K562 (cell line): ENCODE data around the gene ATP6V0E1. TPM values are rescaled to one million over a fixed set of nuclear protein-coding genes. Genes with fewer than 3 reads are reported as not detected.

ENCODE experiments used
- ATF1 ChIP-seq, 2 experiments: fragments of 450-650 bp in 1 of 2; IDR thresholded peaks; 2 replicates each; pipeline ENCODE4 v1.6.1; 2016; ENCODE audit warnings: missing compliant biosample characterization in 1 of 2, missing genetic modification characterization in 1 of 2
- C11orf30 ChIP-seq: fragments of 450-650 bp; IDR thresholded peaks from 2 replicates; pipeline ENCODE4 v1.6.1; 2016; ENCODE audit warnings: low read depth, mild to moderate bottlenecking
- CEBPB ChIP-seq: fragments of 450-650 bp; IDR thresholded peaks from 2 replicates; pipeline ENCODE4 v1.6.1; 2016; ENCODE audit warnings: missing genetic modification characterization, missing compliant biosample characterization
- CXXC5 ChIP-seq: fragments of 250-450 bp; sonication (Bioruptor Pico); IDR thresholded peaks from 2 replicates; pipeline ENCODE4 v1.8.0; 2022; ENCODE audit warnings: inconsistent platforms, mild to moderate bottlenecking, moderate library complexity
- E2F6 ChIP-seq, 2 experiments: IDR thresholded peaks; 2 replicates each; pipeline ENCODE4 v1.6.1; 2011; ENCODE audit warnings: borderline replicate concordance in 1 of 2, control low read depth in 1 of 2, low read depth in 1 of 2, low read length in 1 of 2, mild to moderate bottlenecking in 1 of 2, mixed read lengths in 1 of 2, moderate library complexity in 1 of 2; ENCODE audit not compliant: insufficient read depth in 1 of 2, insufficient read length in 1 of 2, poor library complexity in 1 of 2, severe bottlenecking in 1 of 2; ENCODE audit errors: extremely low read depth in 1 of 2
- HOMEZ ChIP-seq: fragments of 250-450 bp; sonication (Bioruptor Pico); IDR thresholded peaks from 2 replicates; pipeline ENCODE4 v1.4.0; 2020; ENCODE audit warnings: mild to moderate bottlenecking, moderate library complexity
- MBD2 ChIP-seq: sonication (generic); IDR thresholded peaks from 2 replicates; pipeline ENCODE4 v1.6.1; 2016; ENCODE audit warnings: low read depth, borderline replicate concordance
- MLLT1 ChIP-seq, 2 experiments: fragments of 450-650 bp; IDR thresholded peaks; 2 replicates each; pipeline ENCODE4 v1.6.1; 2016
- POU5F1 ChIP-seq: fragments of 150-350 bp; IDR thresholded peaks from 2 replicates; pipeline ENCODE4 v1.6.1; 2014; ENCODE audit warnings: borderline replicate concordance, low read length, low read depth, mild to moderate bottlenecking; ENCODE audit not compliant: partially characterized antibody
- SLC30A9 ChIP-seq: fragments of 250-450 bp; sonication (Bioruptor Pico); IDR thresholded peaks from 2 replicates; pipeline ENCODE4 v1.8.0; 2022; ENCODE audit warnings: mild to moderate bottlenecking, moderate library complexity
- SNAPC5 ChIP-seq: fragments of 250-450 bp; sonication (Bioruptor Pico); IDR thresholded peaks from 2 replicates; pipeline ENCODE4 v1.8.0; 2021; ENCODE audit warnings: moderate library complexity, mild to moderate bottlenecking, inconsistent platforms
- SREBF1 ChIP-seq: fragments of 150-350 bp; IDR thresholded peaks from 2 replicates; pipeline ENCODE4 v1.6.1; 2014; ENCODE audit warnings: antibody characterized with exemption, low read depth, low read length, borderline replicate concordance
- SRSF3 ChIP-seq: fragments of 200-400 bp; formaldehyde crosslinking; IDR thresholded peaks from 2 replicates; pipeline ENCODE4 v1.6.1; 2016; ENCODE audit warnings: mild to moderate bottlenecking, low read length, moderate library complexity; ENCODE audit not compliant: insufficient read depth
- TSC22D4 ChIP-seq: fragments of 450-650 bp; IDR thresholded peaks from 2 replicates; pipeline ENCODE4 v1.6.1; 2016; ENCODE audit warnings: missing genetic modification characterization, missing biosample characterization, control low read depth
- UBTF ChIP-seq, 2 experiments: IDR thresholded peaks; 2 replicates each; pipeline ENCODE4 v1.6.1; 2012; ENCODE audit warnings: improper control_type of control experiment in 2 of 2, low read depth in 2 of 2, low read length in 2 of 2, borderline replicate concordance in 1 of 2
- ZNF395 ChIP-seq: fragments of 200-800 bp; sonication (Bioruptor generic); IDR thresholded peaks from 2 replicates; pipeline ENCODE4 v1.6.1; 2017; ENCODE audit warnings: missing genetic modification characterization, missing compliant biosample characterization
- ZNF644 ChIP-seq: fragments of 200-800 bp; sonication (Bioruptor generic); IDR thresholded peaks from 2 replicates; pipeline ENCODE4 v1.6.1; 2016; ENCODE audit warnings: low read depth, missing genetic modification characterization, missing compliant biosample characterization
- ZNF696 ChIP-seq: fragments of 250-450 bp; sonication (Bioruptor Pico); conservative IDR thresholded peaks from 2 replicates; pipeline ENCODE4 v1.4.0; 2020; ENCODE audit warnings: mild to moderate bottlenecking, moderate library complexity
- polyA plus RNA-seq, 8 experiments: library from polyadenylated mRNA; depleted of rRNA in 4 of 8; stranded (reverse) in 5 of 8; unstranded in 3 of 8; fragments of >200 nt; fragmentation: Nextera tagmentation in 2 of 8; fragmentation: Illumina TruSeq in 1 of 8; extraction: Ambion mirVana in 2 of 8; extraction: Trizol in 1 of 8; gene quantifications; 2 replicates each; pipeline versions ENCODE4 v1.2.1 to v1.2.3, GENCODE V29; 2011 to 2014; ENCODE audit warnings: inconsistent platforms in 1 of 8, missing spikeins in 1 of 8
- total RNA-seq, 7 experiments: library from RNA; depleted of rRNA in 6 of 7; stranded (reverse); fragments of >200 nt in 6 of 7; fragmentation: Illumina TruSeq in 2 of 7; extraction: Trizol in 2 of 7; gene quantifications; 2 replicates each; pipeline versions ENCODE4 v1.2.1 to v1.2.3, GENCODE V29; 2011 to 2021; ENCODE audit warnings: low replicate concordance in 1 of 7

ATP6V0E1 gene
- total and polyA plus RNA-seq, 9 of the 15 experiments (the other 6 are each of a cell fraction or from before 2014, with no cell fraction given), result 63.8 to 395 (median 112) TPM

GRCh38 chr5:172984244-172984953 lies 828 bp downstream of the ATP6V0E1 start (continued):
- TF ChIP-seq TSC22D4 (tag) (no peak), MBD2 (no peak), SLC30A9 (no peak), HOMEZ (CRISPR knock-in tag) (no peak), UBTF (IDR thresholded peaks at IDR 0.05; ENCODE audit: borderline replicate concordance in 1 of 2, low read depth in 2 of 2, low read length in 2 of 2) (peak in 1 of 2 experiments; percentile 63; a peak in 1 of 4 replicates), E2F6 (IDR thresholded peaks at IDR 0.05; ENCODE audit: borderline replicate concordance in 1 of 2, extremely low read depth in 1 of 2, insufficient read depth in 1 of 2, insufficient read length in 1 of 2, low read depth in 1 of 2, low read length in 1 of 2, poor library complexity in 1 of 2, severe bottlenecking in 1 of 2) (peak in 1 of 2 experiments; percentile 91), MLLT1 (IDR thresholded peaks at IDR 0.05) (0 out of 4 replicates have a peak, but pooled peaks of 1 of the 2 experiments have one; percentile 33), CEBPB (tag) (peak; percentile 91), ZNF395 (no peak), SNAPC5 (CRISPR knock-in tag) (no peak), CXXC5 (CRISPR knock-in tag) (peak; percentile 14), ATF1 (CRISPR knock-in tag; IDR thresholded peaks at IDR 0.05) (no peak), ATF1 (tag; IDR thresholded peaks at IDR 0.05) (no peak; the same call in 1 of the 2 replicates), C11orf30 (peak; percentile 86), ZNF696 (no peak), POU5F1 (no peak), SREBF1 (no peak), SRSF3 (no peak), ZNF644 (tag) (0 out of 2 replicates have a peak, but pooled peaks have one; percentile 16)
